ENCODE data around the gene UBE4B. TPM values are rescaled to one million over a fixed set of nuclear protein-coding genes. Genes with fewer than 3 reads are reported as not detected.

Gene UBE4B
- total and polyA plus RNA-seq, 2 experiments from 2014 or later: 18.7 to 41.1 TPM

GRCh38 chr1:10211805-10212410, 179.2 kb downstream of the UBE4B start:
- WGBS (ENCODE audit: low lambda C conversion rate, missing lambda C conversion rate): 6% methylated on average over 11 of the region's 11 CpGs
- TF ChIP-seq EZH2phosphoT487 (IDR thresholded peaks at IDR 0.05; ENCODE audit: low read depth, severe bottlenecking, unreplicated experiment) (no peak), EZH2 (IDR thresholded peaks at IDR 0.05; ENCODE audit: borderline replicate concordance) (no peak), CTCF (IDR thresholded peaks at IDR 0.05; ENCODE audit: poor library complexity) (no peak)

GRCh38 chr1:10212476-10212875, 179.7 kb downstream of the UBE4B start:
- peak overlapping the region; percentile 94 for H3K4me3 ChIP-seq

More at GRCh38 chr1:10211805-10212410, 179.2 kb downstream of the UBE4B start:
- Histone ChIP-seq H3K4me2 (peak overlapping the region; percentile 92), H3K4me1 (ENCODE audit: insufficient read depth) (peaks cover 20% of the 10 kb centered on the region), H3K9me2 (replicated peaks; ENCODE audit: insufficient read depth) (no peaks in the 10 kb centered on the region), H4K20me1 (ENCODE audit: insufficient read depth, poor library complexity, severe bottlenecking) (peaks cover 50% of the 10 kb centered on the region), H3K36me3 (replicated peaks; ENCODE audit: insufficient read depth, low read depth) (no peaks in the 10 kb centered on the region), H3K27me3 (no peaks in the 10 kb centered on the region), H3K27ac (peak overlapping the region; percentile 99), H3K9me3 (ENCODE audit: low read depth) (no peaks in the 10 kb centered on the region), H3K79me2 (peaks cover 59% of the 10 kb centered on the region), H3K4me3 (peak overlapping the region; percentile 94), H2AFZ (peak overlapping the region; percentile 71)
- DNase-seq (ENCODE audit: low spot score): peak; percentile 46

GRCh38 chr1:10213186-10213705, 180.5 kb downstream of the UBE4B start:
- Histone ChIP-seq H3K9me2 (replicated peaks; ENCODE audit: insufficient read depth) (no peaks in the 10 kb centered on the region), H3K4me1 (ENCODE audit: insufficient read depth) (peaks cover 25% of the 10 kb centered on the region), H4K20me1 (ENCODE audit: insufficient read depth, poor library complexity, severe bottlenecking) (peaks cover 63% of the 10 kb centered on the region), H3K36me3 (replicated peaks; ENCODE audit: insufficient read depth, low read depth) (no peaks in the 10 kb centered on the region), H3K79me2 (peaks cover 72% of the 10 kb centered on the region), H3K9me3 (ENCODE audit: low read depth) (no peaks in the 10 kb centered on the region), H3K27me3 (no peaks in the 10 kb centered on the region), H3K27ac (peak overlapping the region; percentile 8), H2AFZ (no peak overlapping the region), H3K4me2 (peak overlapping the region; percentile 92), H3K4me3 (no peak overlapping the region)
- 61% methylated on average over 3 of the region's 3 CpGs for WGBS (ENCODE audit: low lambda C conversion rate, missing lambda C conversion rate)
- no peak for TF ChIP-seq CTCF (IDR thresholded peaks at IDR 0.05; ENCODE audit: poor library complexity)
- TF ChIP-seq EZH2phosphoT487 (IDR thresholded peaks at IDR 0.05; ENCODE audit: low read depth, severe bottlenecking, unreplicated experiment): no peak
- no peak for TF ChIP-seq EZH2 (IDR thresholded peaks at IDR 0.05; ENCODE audit: borderline replicate concordance)
- DNase-seq (ENCODE audit: low spot score): no peak

More at GRCh38 chr1:10212476-10212875, 179.7 kb downstream of the UBE4B start:
- no peaks in the 10 kb centered on the region for H3K9me2 ChIP-seq (replicated peaks; ENCODE audit: insufficient read depth)
- peaks cover 55% of the 10 kb centered on the region for H4K20me1 ChIP-seq (ENCODE audit: insufficient read depth, poor library complexity, severe bottlenecking)
- H3K27ac ChIP-seq: peak overlapping the region; percentile 99
- H3K36me3 ChIP-seq (replicated peaks; ENCODE audit: insufficient read depth, low read depth): no peaks in the 10 kb centered on the region
- no peak overlapping the region for H2AFZ ChIP-seq
- H3K4me2 ChIP-seq: peak overlapping the region; percentile 92
- WGBS (ENCODE audit: low lambda C conversion rate, missing lambda C conversion rate): 95% methylated on average over 1 of the region's 1 CpG
- H3K9me3 ChIP-seq (ENCODE audit: low read depth): no peaks in the 10 kb centered on the region
- DNase-seq (ENCODE audit: low spot score): no peak
- no peaks in the 10 kb centered on the region for H3K27me3 ChIP-seq
- H3K4me1 ChIP-seq (ENCODE audit: insufficient read depth): peaks cover 20% of the 10 kb centered on the region
- H3K79me2 ChIP-seq: peaks cover 64% of the 10 kb centered on the region
- TF ChIP-seq EZH2 (IDR thresholded peaks at IDR 0.05; ENCODE audit: borderline replicate concordance): no peak
- no peak for TF ChIP-seq EZH2phosphoT487 (IDR thresholded peaks at IDR 0.05; ENCODE audit: low read depth, severe bottlenecking, unreplicated experiment)

- Histone ChIP-seq H3K4me3 (no peak overlapping the region), H2AFZ (no peak overlapping the region), H3K27me3 (no peaks in the 10 kb centered on the region), H3K36me3 (replicated peaks; ENCODE audit: insufficient read depth, low read depth) (no peaks in the 10 kb centered on the region), H3K4me1 (ENCODE audit: insufficient read depth) (peaks cover 28% of the 10 kb centered on the region), H4K20me1 (ENCODE audit: insufficient read depth, poor library complexity, severe bottlenecking) (peaks cover 89% of the 10 kb centered on the region), H3K4me2 (no peak overlapping the region), H3K9me3 (ENCODE audit: low read depth) (no peaks in the 10 kb centered on the region), H3K9me2 (replicated peaks; ENCODE audit: insufficient read depth) (no peaks in the 10 kb centered on the region), H3K79me2 (peaks cover 99% of the 10 kb centered on the region), H3K27ac (no peak overlapping the region)
- 88% methylated on average over 7 of the region's 7 CpGs for WGBS (ENCODE audit: low lambda C conversion rate, missing lambda C conversion rate)
- DNase-seq (ENCODE audit: low spot score): no peak
- TF ChIP-seq CTCF (IDR thresholded peaks at IDR 0.05; ENCODE audit: poor library complexity) (no peak), EZH2phosphoT487 (IDR thresholded peaks at IDR 0.05; ENCODE audit: low read depth, severe bottlenecking, unreplicated experiment) (no peak), EZH2 (IDR thresholded peaks at IDR 0.05; ENCODE audit: borderline replicate concordance) (no peak)
Measured at GRCh38 chr1:10216090-10216749, 183.5 kb downstream of the UBE4B start.

Data from hepatocyte (in vitro differentiated cells).